Thymus (tissue), 11 donors: ENCODE data around the gene MED14. TPM values are rescaled to one million over a fixed set of nuclear protein-coding genes. Genes with fewer than 3 reads are reported as not detected.

Source experiments
- DNase-seq, 9 donors: peaks; one replicate each; pipeline ENCODE4 v3.0.0-alpha.2; 2013; ENCODE audit warnings: low spot score in 9 of 9, low read depth in 6 of 9, missing footprints in 1 of 9
- H3K27ac ChIP-seq, 2 donors: one replicate each; pipeline ENCODE4 v1.5.1; 2013; ENCODE audit warnings: control low read depth in 1 of 2, low read depth in 1 of 2, low read length in 1 of 2, mild to moderate bottlenecking in 1 of 2, moderate library complexity in 1 of 2
- H3K27me3 ChIP-seq, 2 donors: one replicate each; pipeline ENCODE4 v1.5.1; 2013; ENCODE audit warnings: low read length in 1 of 2; ENCODE audit not compliant: control insufficient read depth in 2 of 2, insufficient read depth in 1 of 2
- H3K36me3 ChIP-seq, 2 donors: one replicate each; pipeline ENCODE4 v1.5.1; 2013; ENCODE audit warnings: low read length in 1 of 2, mild to moderate bottlenecking in 1 of 2, moderate library complexity in 1 of 2; ENCODE audit not compliant: control insufficient read depth in 2 of 2, insufficient read depth in 2 of 2
- H3K4me1 ChIP-seq, 2 donors: one replicate each; pipeline ENCODE4 v1.5.1; 2013; ENCODE audit warnings: low read length in 2 of 2; ENCODE audit not compliant: control insufficient read depth in 2 of 2, insufficient read depth in 2 of 2
- H3K4me3 ChIP-seq, 2 donors: one replicate each; pipeline ENCODE4 v1.5.1; 2013; ENCODE audit warnings: low read length in 2 of 2, control low read depth in 1 of 2, mild to moderate bottlenecking in 1 of 2
- H3K9me3 ChIP-seq, 2 donors: one replicate each; pipeline ENCODE4 v1.5.1; 2013; ENCODE audit warnings: low read length in 1 of 2, mild to moderate bottlenecking in 1 of 2; ENCODE audit not compliant: control insufficient read depth in 2 of 2, insufficient read depth in 1 of 2
- WGBS: extraction: QIAGEN DNeasy Blood & Tissue Kit; methylation state at CpG from one replicate; pipeline ENCODE4 v1.1.7; 2013; 5-methylcytosine and 5-hydroxymethylcytosine counted together
- polyA plus RNA-seq: library from polyadenylated mRNA; stranded (reverse); fragments of 200-250 nt; gene quantifications from one replicate; pipeline ENCODE4 v1.2.3, GENCODE V29; 2013
- total RNA-seq: library from RNA; stranded (reverse); fragments of 120-200 nt; gene quantifications from one replicate; pipeline ENCODE4 v1.2.4, GENCODE V29; 2013
- donor health status: healthy.

The MED14 gene
- total and polyA plus RNA-seq, 2 donors = 16.1 to 22.4 TPM

- no peak for DNase-seq
- 69% methylated on average over 4 of the region's 4 CpGs for WGBS
- H3K27ac ChIP-seq = no peak overlapping the region
Observed at GRCh38 chrX:40612511-40612910, 122.8 kb downstream of the MED14 start.

GRCh38 chrX:40607381-40607780 lies 128.0 kb downstream of the MED14 start:
- DNase-seq = no peak
- H3K36me3 ChIP-seq = peaks cover 0 to 5% of the 10 kb centered on the region in 2 donors
- H3K4me3 ChIP-seq = no peak overlapping the region
- no peaks in the 10 kb centered on the region for H3K4me1 ChIP-seq
- H3K27me3 ChIP-seq = no peaks in the 10 kb centered on the region
- no peaks in the 10 kb centered on the region for H3K9me3 ChIP-seq
- over 99% methylated on average over 3 of the region's 3 CpGs for WGBS
- no peak overlapping the region for H3K27ac ChIP-seq

More at GRCh38 chrX:40612511-40612910, 122.8 kb downstream of the MED14 start:
- Histone ChIP-seq H3K4me3 (no peak overlapping the region), H3K36me3 (no peaks in the 10 kb centered on the region), H3K4me1 (no peaks in the 10 kb centered on the region), H3K9me3 (no peaks in the 10 kb centered on the region), H3K27me3 (no peaks in the 10 kb centered on the region)

- Histone ChIP-seq H3K27ac (no peak overlapping the region), H3K9me3 (no peaks in the 10 kb centered on the region), H3K4me1 (no peaks in the 10 kb centered on the region), H3K27me3 (no peaks in the 10 kb centered on the region), H3K36me3 (peaks cover 10 to 24% of the 10 kb centered on the region in 2 donors), H3K4me3 (no peak overlapping the region)
- DNase-seq = no peak
- 92% methylated on average over 6 of the region's 6 CpGs for WGBS
Observed at GRCh38 chrX:40603446-40603845, 131.9 kb downstream of the MED14 start.

Other genes starting within 250 kb of the MED14 start
- gene ATP6AP2, start 154.6 kb downstream of the MED14 start, total RNA-seq = 59.4 TPM
- gene ATP6AP2, start 154.6 kb downstream of the MED14 start, polyA plus RNA-seq = 141 TPM
- not detected for gene MPC1L, start 112.1 kb downstream of the MED14 start, total RNA-seq
- 0.32 TPM for gene MPC1L, start 112.1 kb downstream of the MED14 start, polyA plus RNA-seq
- 14.9 TPM for gene CXorf38, start 88.0 kb downstream of the MED14 start, total RNA-seq
- gene CXorf38, start 88.0 kb downstream of the MED14 start, polyA plus RNA-seq = 13.4 TPM